HepG2 (cell line): ENCODE measurements around the gene LSMEM2. TPM values are rescaled to one million over a fixed set of nuclear protein-coding genes. Genes with fewer than 3 reads are reported as not detected.

ENCODE experiments used
- ARID4A ChIP-seq: sonication (generic); formaldehyde crosslinking; IDR thresholded peaks from 2 replicates; pipeline ENCODE4 v1.5.0; 2020; ENCODE audit warnings: mild to moderate bottlenecking, missing genetic modification reagents, borderline replicate concordance
- PATZ1 ChIP-seq: sonication (generic); formaldehyde crosslinking; IDR thresholded peaks from 2 replicates; pipeline ENCODE4 v1.4.0; 2020; ENCODE audit warnings: missing genetic modification reagents
- REST ChIP-seq, 2 experiments: IDR thresholded peaks; 2 replicates each; pipeline ENCODE4 v1.6.1; 2011 to 2012; ENCODE audit warnings: low read length in 2 of 2, borderline replicate concordance in 1 of 2, low read depth in 1 of 2, mild to moderate bottlenecking in 1 of 2, moderate library complexity in 1 of 2
- TMF1 ChIP-seq: sonication (generic); formaldehyde crosslinking; IDR thresholded peaks from 2 replicates; pipeline ENCODE4 v1.8.1; 2022; ENCODE audit warnings: low read depth, missing genetic modification reagents
- ZBTB14 ChIP-seq: sonication (generic); formaldehyde crosslinking; IDR thresholded peaks from 2 replicates; pipeline ENCODE4 v1.4.0; 2020; ENCODE audit warnings: missing genetic modification reagents
- ZBTB40 ChIP-seq, 2 experiments: fragments of 450-650 bp in 1 of 2; sonication (generic) in 1 of 2; formaldehyde crosslinking in 1 of 2; IDR thresholded peaks; 2 replicates each; pipeline versions ENCODE4 v1.6.1 to v1.8.0; 2016 to 2022; ENCODE audit warnings: antibody characterized with exemption in 1 of 2, mild to moderate bottlenecking in 1 of 2, missing genetic modification reagents in 1 of 2
- ZKSCAN1 ChIP-seq: fragments of 150-350 bp; IDR thresholded peaks from 2 replicates; pipeline ENCODE4 v1.6.1; 2014; ENCODE audit warnings: low read length
- polyA plus RNA-seq, 8 experiments: library from polyadenylated mRNA; depleted of rRNA in 3 of 8; stranded (reverse) in 7 of 8; unstranded in 1 of 8; fragments of >200 nt; fragmentation: Illumina TruSeq in 4 of 8; extraction: Trizol in 4 of 8; gene quantifications; 2 replicates each; pipeline versions ENCODE4 v1.2.1 to v1.2.3, GENCODE V29; 2011 to 2016; ENCODE audit warnings: low read depth in 4 of 8, missing spikeins in 1 of 8, mixed read lengths in 1 of 8; ENCODE audit not compliant: insufficient read depth in 1 of 8
- total RNA-seq, 5 experiments: library from RNA; depleted of rRNA; stranded (reverse); fragments of >200 nt; fragmentation: Illumina TruSeq; extraction: Trizol; gene quantifications; 2 replicates each; pipeline ENCODE4 v1.2.3, GENCODE V29; 2016; ENCODE audit warnings: low read depth in 1 of 5

LSMEM2 gene
- total and polyA plus RNA-seq, 2 of the 13 experiments (the other 11 are each of a cell fraction or from before 2014, with no cell fraction given): 0.07 to 0.41 TPM

- TF ChIP-seq REST (IDR thresholded peaks at IDR 0.05; ENCODE audit: borderline replicate concordance in 1 of 2, low read depth in 1 of 2, low read length in 2 of 2) (no peak), TMF1 (CRISPR knock-in tag) (no peak), PATZ1 (peak; percentile 82), ZBTB14 (peak; percentile 90), ZKSCAN1 (no peak), ZBTB40 (IDR thresholded peaks at IDR 0.05) (no peak), ZBTB40 (CRISPR knock-in tag; IDR thresholded peaks at IDR 0.05) (no peak), ARID4A (CRISPR knock-in tag) (peak; percentile 77)
Measured at GRCh38 chr3:50320853-50321335, 42.0 kb downstream of the LSMEM2 start (continued).
